ENCODE results near the gene NR4A1. TPM values are rescaled to one million over a fixed set of nuclear protein-coding genes. Genes with fewer than 3 reads are reported as not detected.

Gene NR4A1
- polyA plus RNA-seq, 12 donors: 17.2 to 132 (median 32.6) TPM; not detected in 1

GRCh38 chr12:52074971-52075724 is 23.9 kb downstream of the NR4A1 start:
- no peak for DNase-seq

- no peak for DNase-seq
Measured at GRCh38 chr12:52076811-52077210, 25.6 kb downstream of the NR4A1 start.

GRCh38 chr12:52078276-52078675 is 27.0 kb downstream of the NR4A1 start:
- no peak for DNase-seq

- no peak for DNase-seq
Measured at GRCh38 chr12:52079576-52080402, 28.5 kb downstream of the NR4A1 start, which contains the start of gene SMIM41. Gene SMIM41 (plus strand): TSS chr12:52079704. CDS start chr12:52079780, 76 bp downstream.

GRCh38 chr12:52080403-52081251 is 29.4 kb downstream of the NR4A1 start:
- no peak for DNase-seq

- no peak for DNase-seq
Measured at GRCh38 chr12:52081263-52081733, 30.1 kb downstream of the NR4A1 start.

- peak; percentile 65 for DNase-seq
Measured at GRCh38 chr12:52082026-52082668, 30.9 kb downstream of the NR4A1 start.

- DNase-seq: no peak
Measured at GRCh38 chr12:52082669-52082987, 31.4 kb downstream of the NR4A1 start.

- DNase-seq: peak; percentile 54
Measured at GRCh38 chr12:52082988-52083637, 31.9 kb downstream of the NR4A1 start.

GRCh38 chr12:52083638-52083996 is 32.4 kb downstream of the NR4A1 start:
- DNase-seq: no peak

GRCh38 chr12:52084491-52085231 is 33.4 kb downstream of the NR4A1 start:
- DNase-seq: no peak

GRCh38 chr12:52085682-52086180 is 34.5 kb downstream of the NR4A1 start:
- no peak for DNase-seq

GRCh38 chr12:52086366-52086765 is 35.1 kb downstream of the NR4A1 start:
- no peak for DNase-seq

GRCh38 chr12:52086944-52087835 is 35.9 kb downstream of the NR4A1 start:
- DNase-seq: no peak

- DNase-seq: no peak
Measured at GRCh38 chr12:52087961-52088820, 36.9 kb downstream of the NR4A1 start.

GRCh38 chr12:52089491-52089890 is 38.2 kb downstream of the NR4A1 start:
- DNase-seq: no peak

GRCh38 chr12:52090291-52090690 is 39.0 kb downstream of the NR4A1 start:
- DNase-seq: no peak

- no peak for DNase-seq
Measured at GRCh38 chr12:52091061-52091460, 39.8 kb downstream of the NR4A1 start.

Data from muscle of arm (tissue), 12 donors.